Effector memory CD4-positive, alpha-beta T cell (primary cell): ENCODE measurements around the gene MPG.

Source experiments
- DNase-seq, 3 donors: peaks; one replicate each; pipeline ENCODE4 v3.0.0-alpha.2; 2020
- H3K27ac ChIP-seq: 2 replicates; pipeline ENCODE4 v1.7.0; 2013; ENCODE audit warnings: mild to moderate bottlenecking, low read length, moderate library complexity; ENCODE audit not compliant: insufficient read depth, poor library complexity, severe bottlenecking
- H3K27me3 ChIP-seq: replicated peaks from 2 replicates; pipeline ENCODE4 v1.7.0; 2013; ENCODE audit warnings: mild to moderate bottlenecking, low read length; ENCODE audit not compliant: insufficient read depth, control insufficient read depth, poor library complexity, severe bottlenecking
- H3K36me3 ChIP-seq: 2 replicates; pipeline ENCODE4 v1.7.0; 2013; ENCODE audit warnings: mild to moderate bottlenecking, low read length, moderate library complexity; ENCODE audit not compliant: control insufficient read depth, insufficient read depth
- H3K4me1 ChIP-seq: 2 replicates; pipeline ENCODE4 v1.7.0; 2013; ENCODE audit warnings: low read length, mild to moderate bottlenecking; ENCODE audit not compliant: control insufficient read depth, insufficient read depth, poor library complexity, severe bottlenecking
- H3K4me3 ChIP-seq: 2 replicates; pipeline ENCODE4 v1.7.0; 2013; ENCODE audit warnings: low read length, low read depth, mild to moderate bottlenecking; ENCODE audit not compliant: insufficient read depth, poor library complexity, severe bottlenecking
- H3K9me3 ChIP-seq: 2 replicates; pipeline ENCODE4 v1.7.0; 2013; ENCODE audit warnings: mild to moderate bottlenecking, low read length, moderate library complexity; ENCODE audit not compliant: control insufficient read depth

MPG gene

DNA sequence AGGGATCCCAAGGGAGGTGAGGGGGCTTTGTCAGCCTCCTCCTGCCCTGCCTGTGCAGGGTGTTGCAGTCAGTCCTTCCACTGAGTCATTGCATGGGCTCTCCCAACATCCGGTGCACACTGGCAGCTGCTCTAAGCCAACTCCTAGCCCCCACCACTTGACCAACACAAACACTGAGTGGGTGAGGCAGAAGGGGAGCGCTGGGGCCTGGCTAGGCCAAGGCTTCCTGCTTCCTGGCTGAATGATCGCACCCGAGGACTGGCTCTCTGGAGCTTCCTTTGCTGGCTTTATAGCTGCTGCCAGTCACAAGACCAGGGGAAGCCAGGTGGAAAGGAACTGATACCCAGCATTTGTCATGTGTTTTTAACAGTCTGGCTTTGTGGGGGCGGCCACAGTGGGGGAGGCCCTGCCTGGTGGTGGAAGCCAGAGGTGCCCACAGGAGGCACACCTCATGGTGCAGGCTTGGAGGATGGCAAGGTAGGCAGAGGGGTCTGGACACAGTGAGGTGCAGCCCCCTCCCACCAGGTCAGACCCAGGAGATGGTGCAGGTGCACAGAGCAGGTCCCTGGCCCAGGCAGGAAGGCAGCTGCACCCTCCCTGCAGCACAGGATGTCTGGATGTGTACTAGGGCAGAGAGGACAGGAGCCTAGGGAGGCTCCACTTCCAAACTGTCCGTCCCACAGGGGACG is 6.8 kb downstream of the MPG start:
- no peak for DNase-seq
- Histone ChIP-seq H3K9me3 (no peaks in the 10 kb centered on the region), H3K27me3 (no peaks in the 10 kb centered on the region), H3K4me3 (no peak overlapping the region), H3K27ac (peak overlapping the region; percentile 7), H3K36me3 (peaks cover 23% of the 10 kb centered on the region), H3K4me1 (peaks cover 14% of the 10 kb centered on the region)

DNA sequence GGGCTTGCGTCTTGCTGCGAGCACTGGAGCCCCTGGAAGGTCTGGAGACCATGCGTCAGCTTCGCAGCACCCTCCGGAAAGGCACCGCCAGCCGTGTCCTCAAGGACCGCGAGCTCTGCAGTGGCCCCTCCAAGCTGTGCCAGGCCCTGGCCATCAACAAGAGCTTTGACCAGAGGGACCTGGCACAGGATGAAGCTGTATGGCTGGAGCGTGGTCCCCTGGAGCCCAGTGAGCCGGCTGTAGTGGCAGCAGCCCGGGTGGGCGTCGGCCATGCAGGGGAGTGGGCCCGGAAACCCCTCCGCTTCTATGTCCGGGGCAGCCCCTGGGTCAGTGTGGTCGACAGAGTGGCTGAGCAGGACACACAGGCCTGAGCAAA is 7.4 kb downstream of the MPG start:
- no peaks in the 10 kb centered on the region for H3K9me3 ChIP-seq
- H3K27ac ChIP-seq = peak overlapping the region; percentile 7
- no peak for DNase-seq
- H3K4me1 ChIP-seq = peaks cover 14% of the 10 kb centered on the region
- peaks cover 23% of the 10 kb centered on the region for H3K36me3 ChIP-seq
- no peak overlapping the region for H3K4me3 ChIP-seq
- no peaks in the 10 kb centered on the region for H3K27me3 ChIP-seq

DNA sequence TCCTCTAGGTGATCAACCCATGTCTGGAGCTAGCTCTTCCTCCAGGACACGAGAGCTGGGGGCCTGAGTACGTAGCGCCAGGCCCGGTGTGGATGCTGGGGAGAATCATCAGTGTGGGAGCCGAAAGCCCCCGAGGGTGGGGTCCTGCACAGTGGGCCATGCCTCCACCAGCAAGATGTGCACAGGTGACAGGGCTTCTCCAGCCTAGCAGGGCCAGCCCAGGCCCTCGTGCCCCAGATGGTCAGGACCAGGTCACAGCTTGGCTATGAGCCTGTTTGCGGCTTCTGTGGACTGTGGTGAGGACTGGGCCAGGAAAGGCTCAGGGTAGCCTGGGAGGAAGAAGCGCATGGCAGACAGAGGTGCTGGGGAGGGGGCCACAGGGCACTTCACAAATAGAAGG is 7.8 kb downstream of the MPG start:
- Histone ChIP-seq H3K4me1 (peaks cover 14% of the 10 kb centered on the region), H3K36me3 (peaks cover 23% of the 10 kb centered on the region), H3K4me3 (no peak overlapping the region), H3K27ac (no peak overlapping the region), H3K27me3 (no peaks in the 10 kb centered on the region), H3K9me3 (no peaks in the 10 kb centered on the region)
- no peak for DNase-seq

DNA sequence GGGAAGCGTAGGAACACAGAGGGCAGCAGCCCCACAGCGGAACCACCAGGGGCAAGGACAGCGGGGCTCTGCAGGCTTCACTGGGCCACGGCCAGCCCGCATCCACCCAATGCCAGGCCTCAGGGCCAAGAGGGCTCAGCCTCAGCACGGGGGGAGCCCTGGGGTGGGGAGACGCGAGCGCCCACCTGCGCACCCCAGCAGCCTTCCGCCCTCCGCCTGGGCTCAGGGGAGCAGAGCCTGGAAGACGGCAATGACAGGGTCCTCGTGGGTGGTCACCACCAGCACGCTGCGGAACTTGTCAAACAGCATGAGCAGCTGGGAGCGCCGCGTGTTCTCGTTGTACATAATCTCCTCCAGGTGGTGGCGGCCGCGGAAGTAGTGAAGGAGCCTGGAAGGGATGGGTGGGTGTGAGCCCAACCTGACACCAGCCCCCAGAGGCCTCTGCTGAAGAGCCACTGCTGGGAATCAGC is 8.5 kb downstream of the MPG start:
- Histone ChIP-seq H3K27ac (no peak overlapping the region), H3K27me3 (no peaks in the 10 kb centered on the region), H3K9me3 (no peaks in the 10 kb centered on the region), H3K4me1 (peaks cover 14% of the 10 kb centered on the region), H3K4me3 (no peak overlapping the region), H3K36me3 (peaks cover 23% of the 10 kb centered on the region)
- no peak for DNase-seq

DNA sequence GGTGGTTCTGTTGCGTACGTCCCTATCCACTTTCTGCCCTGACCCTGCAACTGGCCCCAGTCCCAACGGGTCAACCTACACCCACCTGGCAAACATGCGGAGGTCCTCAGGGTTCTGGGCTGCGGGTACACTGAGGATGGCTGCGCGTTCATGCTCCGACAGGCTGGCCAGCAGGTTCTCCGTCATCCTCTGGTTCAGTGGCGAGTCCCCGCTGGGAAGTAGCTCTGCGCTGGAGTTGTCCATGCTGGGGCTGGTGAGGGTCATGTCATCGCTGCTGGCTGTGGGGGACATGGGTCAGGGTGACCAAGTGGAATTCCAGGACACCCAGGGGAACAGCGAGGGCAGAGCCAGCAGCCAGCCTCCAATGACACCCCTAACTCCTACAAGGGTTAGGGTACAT is 10.6 kb downstream of the MPG start:
- Histone ChIP-seq H3K27ac (no peak overlapping the region), H3K4me3 (no peak overlapping the region), H3K4me1 (peaks cover 14% of the 10 kb centered on the region), H3K9me3 (no peaks in the 10 kb centered on the region), H3K27me3 (no peaks in the 10 kb centered on the region), H3K36me3 (peaks cover 23% of the 10 kb centered on the region)
- no peak for DNase-seq

DNA sequence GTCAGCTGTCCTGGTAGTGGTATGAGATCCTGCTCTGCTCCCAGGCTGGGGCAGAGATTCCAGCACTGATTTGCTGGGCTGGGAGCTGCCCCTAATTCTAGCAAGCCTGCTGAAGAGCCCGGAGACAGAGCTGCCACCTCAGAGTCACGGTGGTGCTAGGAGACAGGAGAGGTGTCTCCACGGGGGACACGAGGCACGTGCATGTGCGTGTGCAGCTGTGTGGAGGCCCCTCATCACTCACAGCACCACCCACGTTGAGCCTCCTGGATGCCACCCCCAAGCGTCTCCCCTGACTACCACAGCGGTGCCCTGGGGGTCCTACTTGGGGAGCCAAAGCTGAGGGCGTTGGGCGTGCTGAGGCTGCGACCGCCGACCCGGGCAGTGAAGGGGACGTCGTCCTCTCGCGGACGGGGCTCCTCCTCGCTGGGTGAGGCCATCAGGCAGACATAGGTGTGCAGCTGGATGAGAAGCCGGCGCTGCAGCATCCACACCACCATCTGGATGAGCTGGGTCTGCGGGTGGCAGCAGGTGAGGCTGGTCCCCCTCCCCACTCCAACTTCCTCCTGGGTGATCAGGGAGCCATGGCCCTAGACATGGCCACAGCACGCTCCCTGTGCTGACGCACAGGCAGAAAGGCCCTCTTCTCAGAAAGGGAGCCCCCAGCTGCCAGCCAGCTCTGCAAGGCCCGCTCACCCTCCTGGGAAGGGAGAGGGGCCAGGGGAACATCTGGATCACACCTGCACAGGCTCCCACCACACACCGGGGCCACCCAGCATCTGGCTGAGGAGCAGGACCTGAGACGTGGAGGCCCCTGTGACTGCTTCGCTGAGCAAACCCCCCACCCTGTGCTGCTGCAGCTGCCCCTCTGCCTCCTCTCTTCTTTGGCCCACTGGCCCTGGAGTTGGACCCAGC is 11.6 kb downstream of the MPG start:
- peaks cover 6% of the 10 kb centered on the region for H3K4me1 ChIP-seq

DNA sequence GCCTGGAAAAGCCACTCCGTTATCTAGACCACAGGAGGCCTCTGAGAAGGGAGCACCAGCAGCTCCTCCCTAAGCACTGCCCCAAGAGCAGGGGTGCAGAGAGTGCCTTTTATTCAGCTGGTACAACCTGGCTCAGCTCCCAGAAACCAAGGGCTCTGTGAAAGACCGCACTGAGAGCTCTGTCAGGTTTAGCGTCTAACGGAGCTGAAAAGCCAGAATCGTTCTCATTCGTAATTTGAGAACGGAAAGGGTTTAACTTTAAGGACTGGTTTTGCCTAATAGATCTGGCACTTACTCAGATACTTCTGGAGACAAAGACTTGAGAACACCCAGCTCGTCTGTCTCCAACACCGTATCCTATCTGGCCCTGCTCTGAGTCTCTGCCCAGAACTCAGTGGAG is 13.5 kb downstream of the MPG start:
- DNase-seq = no peak
- Histone ChIP-seq H3K36me3 (peaks cover 17% of the 10 kb centered on the region), H3K9me3 (no peaks in the 10 kb centered on the region), H3K4me3 (no peak overlapping the region), H3K4me1 (no peaks in the 10 kb centered on the region), H3K27me3 (no peaks in the 10 kb centered on the region), H3K27ac (no peak overlapping the region)

More for the DNA sequence above, 11.6 kb downstream of the MPG start:
- H3K9me3 ChIP-seq = no peaks in the 10 kb centered on the region
- no peak overlapping the region for H3K27ac ChIP-seq
- no peak overlapping the region for H3K4me3 ChIP-seq
- no peaks in the 10 kb centered on the region for H3K27me3 ChIP-seq
- peaks cover 23% of the 10 kb centered on the region for H3K36me3 ChIP-seq
- DNase-seq = no peak

DNA sequence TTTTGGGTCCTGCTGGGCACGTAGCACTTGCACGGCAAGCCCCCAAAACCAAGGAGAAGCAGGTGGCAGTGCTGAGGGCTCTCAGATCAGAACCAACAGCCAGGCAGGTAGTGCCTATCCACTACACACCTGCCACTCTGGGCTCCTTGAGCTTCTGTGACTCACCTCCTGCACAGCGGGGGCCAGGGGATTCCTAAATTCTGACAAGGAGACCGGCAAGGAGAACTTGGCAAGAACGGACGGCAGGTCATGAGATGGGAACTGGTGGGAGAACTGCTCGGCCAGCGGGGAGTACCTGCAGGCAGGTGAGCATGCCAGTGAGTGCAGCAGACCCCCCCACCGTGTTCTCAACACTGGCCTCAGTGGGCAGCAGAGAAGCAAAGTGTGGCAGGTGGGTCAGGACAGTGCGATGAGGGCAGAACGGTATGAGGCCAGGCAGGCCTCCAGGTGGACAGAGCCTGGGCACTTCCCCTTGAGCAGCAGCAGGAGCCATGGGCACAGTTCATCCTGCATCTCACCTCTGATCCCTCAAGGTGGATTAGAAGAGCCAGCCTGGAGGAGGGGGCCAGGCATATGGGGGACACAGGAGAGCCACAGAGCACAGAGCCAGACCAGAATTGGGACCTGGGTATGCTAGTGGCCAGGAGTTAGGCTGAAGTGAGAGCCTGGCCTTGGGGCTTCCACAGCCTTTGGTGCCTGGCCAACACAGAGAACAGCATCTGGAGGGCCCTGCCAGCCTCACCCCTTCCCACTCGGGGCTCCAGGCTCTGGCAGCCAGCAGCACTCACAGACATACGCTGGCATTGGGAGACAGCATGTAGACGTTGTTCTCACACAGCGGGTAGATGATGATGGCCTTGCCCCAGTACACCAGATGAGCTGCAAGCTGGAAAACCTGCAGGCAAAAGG is 14.7 kb downstream of the MPG start:
- Histone ChIP-seq H3K4me3 (no peak overlapping the region), H3K9me3 (no peaks in the 10 kb centered on the region), H3K36me3 (peaks cover 16% of the 10 kb centered on the region), H3K27me3 (no peaks in the 10 kb centered on the region), H3K27ac (no peak overlapping the region), H3K4me1 (no peaks in the 10 kb centered on the region)
- no peak for DNase-seq

DNA sequence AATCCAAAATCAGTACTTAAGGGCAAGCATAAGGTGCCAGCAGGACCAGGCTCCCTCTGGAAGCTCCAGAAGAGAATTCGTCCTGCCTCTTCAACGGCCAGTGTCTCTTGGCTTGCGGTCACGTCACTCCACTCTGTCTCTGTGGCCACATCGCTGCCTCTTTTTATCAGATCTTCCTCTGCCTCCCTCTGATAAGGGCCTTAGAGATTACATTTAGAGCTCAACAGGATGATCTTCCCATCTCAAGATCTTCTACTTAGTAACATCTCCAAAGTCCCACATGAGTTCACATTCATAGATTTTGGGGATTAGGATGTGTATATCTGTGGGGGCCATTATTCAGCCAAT is 16.9 kb downstream of the MPG start:
- Histone ChIP-seq H3K27ac (no peak overlapping the region), H3K36me3 (no peaks in the 10 kb centered on the region), H3K9me3 (no peaks in the 10 kb centered on the region), H3K4me3 (no peak overlapping the region), H3K27me3 (no peaks in the 10 kb centered on the region), H3K4me1 (no peaks in the 10 kb centered on the region)
- DNase-seq = no peak
